Sigmoid colon (tissue), 7 donors: ENCODE results near the gene SSTR4. TPM values are rescaled to one million over a fixed set of nuclear protein-coding genes. Genes with fewer than 3 reads are reported as not detected.

Experiments
- DNase-seq: peaks from one replicate; pipeline ENCODE4 v3.0.0-alpha.2; 2019
- H3K27ac ChIP-seq, 4 donors: fragments of 200-600 bp; sonication (generic); one replicate each; pipeline ENCODE4 v1.5.1; 2016 to 2019; ENCODE audit warnings: mild to moderate bottlenecking in 1 of 4
- H3K27me3 ChIP-seq, 3 donors: fragments of 200-600 bp; sonication (generic); one replicate each; pipeline ENCODE4 v1.5.1; 2019; ENCODE audit warnings: mild to moderate bottlenecking in 1 of 3
- H3K36me3 ChIP-seq, 4 donors: fragments of 200-600 bp; sonication (generic); one replicate each; pipeline ENCODE4 v1.5.1; 2016 to 2019
- H3K4me1 ChIP-seq, 4 donors: fragments of 200-600 bp; sonication (generic); one replicate each; pipeline ENCODE4 v1.5.1; 2017 to 2019
- H3K4me3 ChIP-seq, 4 donors: fragments of 200-600 bp; sonication (generic); one replicate each; pipeline ENCODE4 v1.5.1; 2017 to 2019; ENCODE audit warnings: mild to moderate bottlenecking in 2 of 4, moderate library complexity in 1 of 4
- H3K9me3 ChIP-seq, 4 donors: fragments of 200-600 bp in 3 of 4; sonication (generic) in 3 of 4; one replicate each; pipeline versions ENCODE4 v1.5.1 to v1.6.1; 2013 to 2019
- EP300 ChIP-seq, 4 donors: sonication (generic); formaldehyde crosslinking; IDR thresholded peaks; one replicate each; pipeline ENCODE4 v1.6.1; 2017; ENCODE audit warnings: antibody characterized with exemption in 4 of 4
- POLR2A ChIP-seq, 2 donors: fragments of 450-650 bp; IDR thresholded peaks; one replicate each; pipeline ENCODE4 v1.6.1; 2016; ENCODE audit warnings: antibody characterized with exemption in 2 of 2, mild to moderate bottlenecking in 2 of 2, moderate library complexity in 2 of 2
- POLR2AphosphoS5 ChIP-seq, 4 donors: sonication (generic); formaldehyde crosslinking; IDR thresholded peaks; one replicate each; pipeline ENCODE4 v1.6.1; 2017; ENCODE audit warnings: antibody characterized with exemption in 4 of 4
- WGBS, 2 donors: extraction: QIAGEN DNeasy Blood & Tissue Kit; methylation state at CpG; one replicate each; pipeline ENCODE4 v1.1.7; 2013; 5-methylcytosine and 5-hydroxymethylcytosine counted together
- intact Hi-C: fragments of 100-400 bp; cut with DNase I; formaldehyde crosslinking; loops from one replicate; pipeline ENCODE4 v1.15.1; 2023
- polyA plus RNA-seq, 3 donors: library from polyadenylated mRNA; stranded (reverse); fragments of 200-250 nt; gene quantifications; one replicate each; pipeline ENCODE4 v1.2.3, GENCODE V29; 2013
- total RNA-seq, 4 donors: library from RNA; depleted of rRNA; stranded (reverse); fragments of >200 nt; gene quantifications; one replicate each; pipeline ENCODE4 v1.1.0, GENCODE V29; 2016
- TF ChIP-seq, protein P1 (sequence below), 4 experiments: fragments of 450-650 bp in 3 of 4; fragments of 200-600 bp in 1 of 4; IDR thresholded peaks; one replicate each; pipeline ENCODE4 v1.5.1; 2016 to 2019; ENCODE audit warnings: antibody characterized with exemption in 4 of 4, mild to moderate bottlenecking in 3 of 4, moderate library complexity in 2 of 4
- donor health status: healthy with polysubstance abuse.
- donor health status: Bipolar disorder and iron deficiency.
- donor health status: healthy.

SSTR4 gene
- total and polyA plus RNA-seq, 7 donors, result 0.04 TPM; not detected in 6

DNA sequence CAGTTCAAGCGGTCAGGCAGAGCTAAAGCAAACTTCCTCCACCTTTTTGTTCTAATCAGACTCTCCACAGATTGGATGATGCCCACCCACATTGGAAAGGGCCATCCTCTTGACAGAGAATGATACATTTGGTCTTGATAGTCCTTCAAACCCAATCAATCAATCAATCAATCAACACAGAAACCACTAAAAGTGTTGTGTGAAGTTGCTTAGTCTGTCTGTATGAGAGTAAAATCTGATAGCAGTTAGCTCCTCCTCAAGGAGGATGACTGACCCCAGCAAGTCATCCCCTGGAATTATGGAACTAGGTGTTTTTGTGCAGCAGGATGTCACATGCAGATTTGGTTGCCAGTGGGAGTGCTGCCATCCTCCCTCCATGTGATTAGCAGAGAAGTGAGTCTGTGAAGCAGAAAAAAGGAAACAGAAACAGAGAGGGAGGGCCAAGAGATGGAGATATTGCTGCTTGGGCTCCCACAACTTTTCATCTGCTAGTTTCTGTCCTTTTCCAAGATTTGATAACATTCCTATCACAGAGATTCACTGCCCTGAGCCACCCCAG, 32.0 kb upstream of the SSTR4 start:
- no peaks in the 10 kb centered on the region for H3K36me3 ChIP-seq
- intact Hi-C loops, result no loop called here
- 62 to 78% methylated on average over 1 of the region's 1 CpG for WGBS, 2 donors
- no peak for DNase-seq
- peaks cover 0 to 7% (median 0%) of the 10 kb centered on the region in 3 donors for H3K27me3 ChIP-seq
- H3K4me3 ChIP-seq, result no peak overlapping the region
- TF ChIP-seq, protein P1, sequence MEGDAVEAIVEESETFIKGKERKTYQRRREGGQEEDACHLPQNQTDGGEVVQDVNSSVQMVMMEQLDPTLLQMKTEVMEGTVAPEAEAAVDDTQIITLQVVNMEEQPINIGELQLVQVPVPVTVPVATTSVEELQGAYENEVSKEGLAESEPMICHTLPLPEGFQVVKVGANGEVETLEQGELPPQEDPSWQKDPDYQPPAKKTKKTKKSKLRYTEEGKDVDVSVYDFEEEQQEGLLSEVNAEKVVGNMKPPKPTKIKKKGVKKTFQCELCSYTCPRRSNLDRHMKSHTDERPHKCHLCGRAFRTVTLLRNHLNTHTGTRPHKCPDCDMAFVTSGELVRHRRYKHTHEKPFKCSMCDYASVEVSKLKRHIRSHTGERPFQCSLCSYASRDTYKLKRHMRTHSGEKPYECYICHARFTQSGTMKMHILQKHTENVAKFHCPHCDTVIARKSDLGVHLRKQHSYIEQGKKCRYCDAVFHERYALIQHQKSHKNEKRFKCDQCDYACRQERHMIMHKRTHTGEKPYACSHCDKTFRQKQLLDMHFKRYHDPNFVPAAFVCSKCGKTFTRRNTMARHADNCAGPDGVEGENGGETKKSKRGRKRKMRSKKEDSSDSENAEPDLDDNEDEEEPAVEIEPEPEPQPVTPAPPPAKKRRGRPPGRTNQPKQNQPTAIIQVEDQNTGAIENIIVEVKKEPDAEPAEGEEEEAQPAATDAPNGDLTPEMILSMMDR (IDR thresholded peaks at IDR 0.05), result no peak
- TF ChIP-seq EP300 (IDR thresholded peaks at IDR 0.05), result no peak
- TF ChIP-seq POLR2A (IDR thresholded peaks at IDR 0.05), result no peak
- TF ChIP-seq POLR2AphosphoS5 (IDR thresholded peaks at IDR 0.05), result no peak
- H3K27ac ChIP-seq, result no peak overlapping the region
- no peaks in the 10 kb centered on the region for H3K9me3 ChIP-seq
- no peaks in the 10 kb centered on the region for H3K4me1 ChIP-seq

DNA sequence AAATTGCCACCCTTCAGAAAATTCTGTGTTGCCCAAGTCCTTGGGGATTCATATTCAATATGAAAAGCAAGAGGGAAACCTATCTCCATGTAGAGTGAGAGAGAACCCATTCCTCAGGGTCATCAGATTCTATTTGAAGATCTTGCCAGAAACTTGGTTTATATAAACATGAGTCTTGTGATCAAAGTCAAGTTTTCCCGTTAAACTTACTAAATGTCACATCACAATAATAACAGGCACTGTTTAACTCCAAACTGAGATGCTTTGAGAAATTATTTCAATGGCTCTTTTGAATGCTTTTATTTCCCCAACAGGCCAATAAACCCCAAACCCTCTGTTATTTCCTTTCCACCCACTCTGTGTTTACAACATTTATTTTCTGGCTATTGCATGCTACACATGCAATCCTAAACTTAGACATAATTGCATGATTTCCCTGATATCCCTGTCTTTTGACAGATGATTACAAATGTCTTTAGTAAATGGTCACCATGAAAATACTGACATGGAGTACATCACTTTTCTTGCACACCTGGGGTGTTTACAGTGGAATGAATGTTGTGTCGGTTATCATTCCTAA, 31.1 kb upstream of the SSTR4 start:
- WGBS, 2 donors, result 66 to 81% methylated on average over 2 of the region's 2 CpGs
- H3K4me3 ChIP-seq, result no peak overlapping the region
- DNase-seq, result no peak

DNA sequence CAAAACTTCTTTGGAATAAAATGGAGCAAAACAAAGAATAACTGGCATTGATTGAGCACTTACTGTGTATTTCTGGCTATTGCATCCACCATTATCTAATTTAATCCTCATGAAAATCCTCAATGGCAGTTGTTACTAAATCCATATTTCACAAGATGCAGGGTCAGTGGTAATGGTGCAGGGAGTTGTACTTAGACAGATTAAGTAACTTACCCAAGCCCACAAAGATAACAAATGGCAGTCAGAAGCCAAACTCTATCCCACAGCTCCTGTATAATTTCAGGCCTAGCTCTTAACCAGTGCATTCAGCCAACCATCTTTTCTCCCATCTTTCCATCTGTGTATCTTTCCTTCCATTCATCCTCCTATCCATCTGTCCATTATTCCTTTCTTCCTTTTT, 29.3 kb upstream of the SSTR4 start:
- DNase-seq, result no peak
- H3K4me1 ChIP-seq, result no peaks in the 10 kb centered on the region
- no peak overlapping the region for H3K27ac ChIP-seq
- TF ChIP-seq POLR2AphosphoS5 (IDR thresholded peaks at IDR 0.05) (no peak), EP300 (IDR thresholded peaks at IDR 0.05) (no peak), POLR2A (IDR thresholded peaks at IDR 0.05) (no peak)
- TF ChIP-seq, protein P1 (IDR thresholded peaks at IDR 0.05), result no peak
- intact Hi-C loops, result no loop called here
- H3K36me3 ChIP-seq, result no peaks in the 10 kb centered on the region
- H3K9me3 ChIP-seq, result no peaks in the 10 kb centered on the region
- H3K27me3 ChIP-seq, result peaks cover 0 to 5% (median 0%) of the 10 kb centered on the region in 3 donors
- no peak overlapping the region for H3K4me3 ChIP-seq

More for the DNA sequence above, 31.1 kb upstream of the SSTR4 start:
- Histone ChIP-seq H3K27me3 (peaks cover 0 to 7% (median 0%) of the 10 kb centered on the region in 3 donors), H3K27ac (no peak overlapping the region), H3K4me1 (no peaks in the 10 kb centered on the region), H3K36me3 (no peaks in the 10 kb centered on the region), H3K9me3 (no peaks in the 10 kb centered on the region)
- TF ChIP-seq EP300 (IDR thresholded peaks at IDR 0.05) (no peak), POLR2A (IDR thresholded peaks at IDR 0.05) (no peak)
- intact Hi-C loops, result no loop called here

DNA sequence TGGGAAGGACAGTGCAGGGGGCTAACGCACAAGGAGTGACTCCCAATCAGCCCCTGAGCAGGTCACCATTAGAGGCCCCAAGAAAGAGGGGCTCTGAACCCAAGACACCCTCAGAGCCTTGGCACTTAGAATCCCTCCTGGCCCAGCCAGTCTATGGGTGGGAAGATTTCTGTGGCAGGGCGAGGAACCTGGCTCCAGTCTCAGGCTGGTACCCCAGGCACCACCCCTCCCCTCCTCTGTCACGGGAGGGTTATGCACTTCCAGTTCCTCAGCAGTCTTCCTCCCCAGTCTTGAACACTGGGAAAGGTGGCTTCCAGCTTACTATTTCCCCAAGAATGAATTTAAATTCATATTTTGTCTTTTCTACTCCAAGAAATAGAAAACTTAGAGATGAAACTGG, 27.6 kb upstream of the SSTR4 start:
- WGBS, 2 donors, result 51 to 79% methylated on average over 3 of the region's 3 CpGs
- TF ChIP-seq POLR2AphosphoS5 (IDR thresholded peaks at IDR 0.05), result no peak
- no peak for TF ChIP-seq POLR2A (IDR thresholded peaks at IDR 0.05)
- TF ChIP-seq, protein P1 (IDR thresholded peaks at IDR 0.05), result no peak
- no peak for TF ChIP-seq EP300 (IDR thresholded peaks at IDR 0.05)

DNA sequence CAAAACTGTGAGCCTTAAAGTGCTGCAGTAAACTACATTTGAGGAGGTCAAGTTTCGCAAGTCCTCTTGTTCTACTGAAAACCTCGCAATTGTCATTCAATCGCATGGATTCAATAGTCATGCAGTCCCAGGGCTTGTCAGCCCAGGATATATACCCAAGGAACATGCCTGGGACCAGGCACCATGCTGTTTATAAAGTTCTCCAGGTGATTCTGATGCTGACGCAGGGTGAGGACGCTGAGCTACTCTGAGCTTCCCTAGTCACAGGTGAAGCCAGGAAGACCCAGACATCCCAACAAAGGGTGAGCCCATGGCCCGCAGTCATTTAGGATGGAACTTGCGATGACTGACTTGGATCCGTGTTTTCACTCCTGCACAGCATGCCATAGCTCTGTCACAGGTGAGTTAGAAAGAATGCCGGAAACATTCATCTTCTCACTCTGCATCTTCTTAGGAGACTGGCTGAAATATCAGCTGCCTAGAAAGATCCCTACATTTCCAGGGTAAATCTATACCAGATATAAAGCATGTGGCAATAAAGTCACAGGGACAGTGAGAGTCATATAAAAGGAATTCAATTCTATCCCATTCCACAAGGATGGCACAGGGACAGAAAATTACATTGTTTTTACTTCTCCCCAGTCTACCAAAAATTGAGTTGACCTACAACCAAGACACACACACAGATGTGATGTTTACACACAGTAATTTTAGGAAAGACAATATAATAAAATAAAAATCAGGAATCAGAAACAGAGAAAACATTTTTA, 27.0 kb upstream of the SSTR4 start:
- WGBS, 2 donors, result 87 to 94% methylated on average over 9 of the region's 9 CpGs
- intact Hi-C loops, result no loop called here
- no peaks in the 10 kb centered on the region for H3K27me3 ChIP-seq
- TF ChIP-seq POLR2AphosphoS5 (IDR thresholded peaks at IDR 0.05), result no peak
- TF ChIP-seq POLR2A (IDR thresholded peaks at IDR 0.05), result no peak
- no peak for TF ChIP-seq EP300 (IDR thresholded peaks at IDR 0.05)
- TF ChIP-seq, protein P1 (IDR thresholded peaks at IDR 0.05), result no peak
- no peak overlapping the region for H3K27ac ChIP-seq
- DNase-seq, result no peak
- no peaks in the 10 kb centered on the region for H3K4me1 ChIP-seq
- H3K9me3 ChIP-seq, result no peaks in the 10 kb centered on the region
- no peak overlapping the region for H3K4me3 ChIP-seq
- no peaks in the 10 kb centered on the region for H3K36me3 ChIP-seq

More for the DNA sequence above, 27.6 kb upstream of the SSTR4 start:
- Histone ChIP-seq H3K4me1 (no peaks in the 10 kb centered on the region), H3K9me3 (no peaks in the 10 kb centered on the region), H3K27ac (no peak overlapping the region), H3K27me3 (no peaks in the 10 kb centered on the region), H3K36me3 (no peaks in the 10 kb centered on the region), H3K4me3 (no peak overlapping the region)
- intact Hi-C loops, result no loop called here
- DNase-seq, result no peak
